ENCODE measurements around the gene PTPN14.
A peak's percentile ranks its signal among the peaks of the same experiment; 100 is the strongest.

PTPN14 gene

DNA sequence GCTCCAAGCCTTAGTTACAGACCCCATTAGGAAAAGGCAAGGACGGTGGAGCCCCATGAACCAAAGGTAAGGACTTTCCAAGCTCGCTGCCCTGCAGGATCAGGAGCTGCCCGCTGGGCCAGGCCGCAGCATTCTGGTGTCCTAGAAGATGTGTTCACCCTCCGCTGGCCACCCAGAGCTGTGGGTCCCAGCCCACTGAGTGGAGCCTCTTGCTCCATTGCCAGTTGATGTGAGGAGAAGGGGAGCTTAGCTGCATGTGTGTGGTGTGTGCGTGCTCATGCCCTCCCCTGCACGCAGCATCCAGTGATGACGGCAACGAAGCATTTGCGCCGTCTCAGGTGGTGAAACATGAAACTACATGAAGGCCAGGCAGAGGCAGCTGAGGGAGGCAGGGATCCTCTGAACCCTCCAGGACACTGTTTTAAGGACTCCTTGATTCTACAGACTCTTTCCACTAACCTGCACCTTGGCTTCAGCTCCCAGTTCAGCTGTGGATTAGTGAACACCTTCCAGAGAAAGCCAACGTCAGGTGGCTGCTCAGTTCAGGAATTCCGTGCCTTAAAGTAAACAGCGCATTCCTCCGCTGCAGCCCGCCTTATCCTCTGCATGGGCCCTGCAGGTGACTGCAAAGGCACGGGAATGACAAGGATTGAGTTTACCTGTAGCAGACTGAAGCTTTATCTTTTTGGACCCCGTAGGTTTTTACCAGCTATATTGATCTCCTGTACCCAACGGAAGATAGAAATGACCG lies 221.8 kb downstream of the PTPN14 start:
- TF ChIP-seq, protein P1, sequence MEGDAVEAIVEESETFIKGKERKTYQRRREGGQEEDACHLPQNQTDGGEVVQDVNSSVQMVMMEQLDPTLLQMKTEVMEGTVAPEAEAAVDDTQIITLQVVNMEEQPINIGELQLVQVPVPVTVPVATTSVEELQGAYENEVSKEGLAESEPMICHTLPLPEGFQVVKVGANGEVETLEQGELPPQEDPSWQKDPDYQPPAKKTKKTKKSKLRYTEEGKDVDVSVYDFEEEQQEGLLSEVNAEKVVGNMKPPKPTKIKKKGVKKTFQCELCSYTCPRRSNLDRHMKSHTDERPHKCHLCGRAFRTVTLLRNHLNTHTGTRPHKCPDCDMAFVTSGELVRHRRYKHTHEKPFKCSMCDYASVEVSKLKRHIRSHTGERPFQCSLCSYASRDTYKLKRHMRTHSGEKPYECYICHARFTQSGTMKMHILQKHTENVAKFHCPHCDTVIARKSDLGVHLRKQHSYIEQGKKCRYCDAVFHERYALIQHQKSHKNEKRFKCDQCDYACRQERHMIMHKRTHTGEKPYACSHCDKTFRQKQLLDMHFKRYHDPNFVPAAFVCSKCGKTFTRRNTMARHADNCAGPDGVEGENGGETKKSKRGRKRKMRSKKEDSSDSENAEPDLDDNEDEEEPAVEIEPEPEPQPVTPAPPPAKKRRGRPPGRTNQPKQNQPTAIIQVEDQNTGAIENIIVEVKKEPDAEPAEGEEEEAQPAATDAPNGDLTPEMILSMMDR (conservative IDR thresholded peaks at IDR 0.05), result no peak
- no peak for TF ChIP-seq ZFX (IDR thresholded peaks at IDR 0.05)
- H3K27ac ChIP-seq, result no peak overlapping the region

- H3K27ac ChIP-seq, result no peak overlapping the region
- TF ChIP-seq ZFX (IDR thresholded peaks at IDR 0.05), result no peak
- TF ChIP-seq, protein P1 (conservative IDR thresholded peaks at IDR 0.05), result peak; percentile 94
These were observed 222.5 kb downstream of the PTPN14 start for GRCh38 chr1:214328770-214329469.

DNA sequence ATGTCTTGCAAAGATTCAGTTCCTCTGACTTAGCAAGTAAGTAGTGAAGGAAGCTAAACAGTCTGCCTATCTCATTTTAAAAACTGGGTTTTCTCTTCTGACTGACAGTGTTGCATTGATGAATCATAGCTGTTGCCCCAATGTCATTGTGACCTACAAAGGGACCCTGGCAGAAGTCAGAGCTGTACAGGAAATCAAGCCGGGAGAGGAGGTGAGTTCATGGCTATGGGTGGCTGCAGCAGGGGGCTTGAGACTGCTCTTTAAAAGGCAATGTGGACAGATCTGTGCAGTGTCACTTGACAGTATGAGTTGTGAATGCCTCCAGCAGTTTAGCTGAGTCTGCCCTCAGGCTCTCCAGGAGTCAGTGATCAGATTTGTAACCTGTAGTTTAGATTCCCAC lies 223.9 kb downstream of the PTPN14 start:
- no peak overlapping the region for H3K27ac ChIP-seq
- TF ChIP-seq, protein P1 (conservative IDR thresholded peaks at IDR 0.05), result no peak
- no peak for TF ChIP-seq ZFX (IDR thresholded peaks at IDR 0.05)

DNA sequence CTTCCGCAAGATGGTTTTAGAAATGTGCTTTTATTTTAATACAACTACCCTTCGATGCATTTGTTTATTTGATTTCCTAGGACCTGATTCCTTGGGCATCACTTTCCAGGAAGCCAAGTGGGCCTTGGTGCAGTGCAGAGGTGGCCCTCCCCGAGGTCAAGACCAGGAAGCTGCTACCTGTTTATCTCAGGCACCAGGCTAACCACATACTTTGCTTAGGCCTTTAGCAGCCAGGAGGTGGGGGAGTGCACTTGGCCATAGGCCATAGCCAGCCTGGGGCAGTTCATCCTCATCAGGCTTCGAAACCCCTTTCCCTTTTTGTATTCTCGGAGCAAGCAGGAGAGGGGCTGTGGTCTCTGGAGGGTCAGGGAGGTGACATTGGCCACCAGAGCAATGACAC lies 225.0 kb downstream of the PTPN14 start:
- TF ChIP-seq ZFX (IDR thresholded peaks at IDR 0.05), result no peak
- TF ChIP-seq, protein P1 (conservative IDR thresholded peaks at IDR 0.05), result no peak
- no peak overlapping the region for H3K27ac ChIP-seq

DNA sequence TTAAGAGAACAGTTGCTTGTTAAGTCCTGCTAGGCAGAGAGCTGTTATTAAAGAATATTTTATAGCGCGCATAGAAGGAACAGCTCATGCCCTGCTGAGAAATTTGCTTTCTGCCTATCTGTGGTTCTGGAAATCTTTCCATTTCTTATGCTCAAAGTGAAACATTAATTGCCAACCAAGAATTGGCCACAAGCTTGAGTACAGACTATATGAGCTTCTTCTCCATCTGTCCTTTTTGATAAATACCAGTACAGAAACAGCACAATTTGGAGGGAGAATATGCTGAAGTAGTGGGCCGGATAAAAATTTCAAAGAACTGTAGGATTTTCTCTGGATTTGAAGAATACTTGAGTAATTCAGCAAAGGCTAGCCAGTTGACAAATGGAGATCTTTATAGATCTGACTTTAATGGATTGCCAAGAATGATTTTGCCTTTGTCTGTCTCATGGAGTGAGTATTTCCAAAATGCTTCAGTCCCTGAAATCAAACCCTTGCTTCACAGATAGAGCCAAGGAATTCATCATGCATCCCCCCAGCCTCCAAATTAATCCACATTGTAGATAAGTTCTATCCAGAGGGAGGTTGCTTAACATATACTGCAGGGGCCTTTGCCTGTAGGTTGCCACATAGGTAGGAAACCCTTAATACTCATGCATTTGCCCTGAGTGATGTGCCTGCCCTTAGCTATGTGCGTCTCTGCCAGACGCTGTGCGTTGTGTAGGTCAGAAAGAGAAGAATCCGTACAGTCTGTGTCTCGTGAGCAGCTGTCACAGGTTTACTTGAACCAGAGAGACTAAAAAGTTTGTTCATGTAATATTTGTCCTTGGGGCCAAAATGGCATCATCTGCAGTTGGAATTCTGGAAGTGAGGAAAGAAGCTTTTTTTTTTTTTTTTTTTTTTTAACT lies 226.3 kb downstream of the PTPN14 start:
- TF ChIP-seq, protein P1 (conservative IDR thresholded peaks at IDR 0.05), result no peak
- no peak for TF ChIP-seq ZFX (IDR thresholded peaks at IDR 0.05)
- no peak overlapping the region for H3K27ac ChIP-seq

GRCh38 chr1:214321705-214322453 lies 229.5 kb downstream of the PTPN14 start:
- no peak overlapping the region for H3K27ac ChIP-seq
- no peak for TF ChIP-seq ZFX (IDR thresholded peaks at IDR 0.05)
- TF ChIP-seq, protein P1 (conservative IDR thresholded peaks at IDR 0.05), result no peak

Measured in C4-2B (cell line).